ENCODE results near the gene FOXF1. TPM values are rescaled to one million over a fixed set of nuclear protein-coding genes. Genes with fewer than 3 reads are reported as not detected.

Gene FOXF1
- total and polyA plus RNA-seq, 2 of the 13 experiments (the other 11 are each of a cell fraction or from before 2014, with no cell fraction given): not detected

GRCh38 chr16:86521236-86522197 is 11.2 kb downstream of the FOXF1 start:
- CTCF ChIA-PET (ENCODE audit: low intra/inter-chr PET ratio, low total read pairs): interaction anchor here (1.8 kb wide), 1 partner anchor 181 kb away, joined by 20 read pairs; no protein-coding TSS in a partner anchor
- in situ Hi-C loops (cut with HindIII; ENCODE audit: extremely low pct_ligation_motif_present, low pct_unique_long_range_greater_than_20kb): loop anchor here (25.0 kb wide), 1 partner anchor 709 kb away; no protein-coding TSS in a partner anchor

More at GRCh38 chr16:86521236-86522197, 11.2 kb downstream of the FOXF1 start:
- intact Hi-C loops (cut with micrococcal nuclease; ENCODE audit: unreplicated experiment): no loop called here
- no peak overlapping the region for H3K4me3 ChIP-seq (replicated peaks in 1 of 3; ENCODE audit: insufficient read depth in 1 of 3, low read depth in 2 of 3, low read length in 3 of 3)
- POLR2A ChIA-PET: no interaction called here
- no TSS peak for BruUV-seq (replicated peaks)
- TF ChIP-seq FUBP1 (CRISPR knock-in tag; IDR thresholded peaks at IDR 0.05; ENCODE audit: borderline replicate concordance): no peak
- TF ChIP-seq ATF4 (CRISPR knock-in tag; IDR thresholded peaks at IDR 0.05): no peak
- TF ChIP-seq ZNF547 (CRISPR knock-in tag; IDR thresholded peaks at IDR 0.05): no peak
- no peak for TF ChIP-seq ZNF513 (CRISPR knock-in tag; conservative IDR thresholded peaks at IDR 0.05)
- TF ChIP-seq POGZ (CRISPR knock-in tag; IDR thresholded peaks at IDR 0.05): no peak
- TF ChIP-seq TGIF2 (CRISPR knock-in tag; IDR thresholded peaks at IDR 0.05): no peak
- TF ChIP-seq, protein P1, sequence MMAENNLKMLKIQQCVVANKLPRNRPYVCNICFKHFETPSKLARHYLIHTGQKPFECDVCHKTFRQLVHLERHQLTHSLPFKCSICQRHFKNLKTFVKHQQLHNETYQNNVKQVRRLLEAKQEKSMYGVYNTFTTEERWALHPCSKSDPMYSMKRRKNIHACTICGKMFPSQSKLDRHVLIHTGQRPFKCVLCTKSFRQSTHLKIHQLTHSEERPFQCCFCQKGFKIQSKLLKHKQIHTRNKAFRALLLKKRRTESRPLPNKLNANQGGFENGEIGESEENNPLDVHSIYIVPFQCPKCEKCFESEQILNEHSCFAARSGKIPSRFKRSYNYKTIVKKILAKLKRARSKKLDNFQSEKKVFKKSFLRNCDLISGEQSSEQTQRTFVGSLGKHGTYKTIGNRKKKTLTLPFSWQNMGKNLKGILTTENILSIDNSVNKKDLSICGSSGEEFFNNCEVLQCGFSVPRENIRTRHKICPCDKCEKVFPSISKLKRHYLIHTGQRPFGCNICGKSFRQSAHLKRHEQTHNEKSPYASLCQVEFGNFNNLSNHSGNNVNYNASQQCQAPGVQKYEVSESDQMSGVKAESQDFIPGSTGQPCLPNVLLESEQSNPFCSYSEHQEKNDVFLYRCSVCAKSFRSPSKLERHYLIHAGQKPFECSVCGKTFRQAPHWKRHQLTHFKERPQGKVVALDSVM (CRISPR knock-in tag; IDR thresholded peaks at IDR 0.05): no peak
- no peak for TF ChIP-seq ZNF674 (CRISPR knock-in tag; IDR thresholded peaks at IDR 0.05; ENCODE audit: low read depth)
- TF ChIP-seq DPF2 (CRISPR knock-in tag; IDR thresholded peaks at IDR 0.05; ENCODE audit: borderline replicate concordance, low read depth): no peak
- TF ChIP-seq, protein P2, sequence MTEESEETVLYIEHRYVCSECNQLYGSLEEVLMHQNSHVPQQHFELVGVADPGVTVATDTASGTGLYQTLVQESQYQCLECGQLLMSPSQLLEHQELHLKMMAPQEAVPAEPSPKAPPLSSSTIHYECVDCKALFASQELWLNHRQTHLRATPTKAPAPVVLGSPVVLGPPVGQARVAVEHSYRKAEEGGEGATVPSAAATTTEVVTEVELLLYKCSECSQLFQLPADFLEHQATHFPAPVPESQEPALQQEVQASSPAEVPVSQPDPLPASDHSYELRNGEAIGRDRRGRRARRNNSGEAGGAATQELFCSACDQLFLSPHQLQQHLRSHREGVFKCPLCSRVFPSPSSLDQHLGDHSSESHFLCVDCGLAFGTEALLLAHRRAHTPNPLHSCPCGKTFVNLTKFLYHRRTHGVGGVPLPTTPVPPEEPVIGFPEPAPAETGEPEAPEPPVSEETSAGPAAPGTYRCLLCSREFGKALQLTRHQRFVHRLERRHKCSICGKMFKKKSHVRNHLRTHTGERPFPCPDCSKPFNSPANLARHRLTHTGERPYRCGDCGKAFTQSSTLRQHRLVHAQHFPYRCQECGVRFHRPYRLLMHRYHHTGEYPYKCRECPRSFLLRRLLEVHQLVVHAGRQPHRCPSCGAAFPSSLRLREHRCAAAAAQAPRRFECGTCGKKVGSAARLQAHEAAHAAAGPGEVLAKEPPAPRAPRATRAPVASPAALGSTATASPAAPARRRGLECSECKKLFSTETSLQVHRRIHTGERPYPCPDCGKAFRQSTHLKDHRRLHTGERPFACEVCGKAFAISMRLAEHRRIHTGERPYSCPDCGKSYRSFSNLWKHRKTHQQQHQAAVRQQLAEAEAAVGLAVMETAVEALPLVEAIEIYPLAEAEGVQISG (CRISPR knock-in tag; IDR thresholded peaks at IDR 0.05): no peak
- TF ChIP-seq CREBL2 (CRISPR knock-in tag; IDR thresholded peaks at IDR 0.05; ENCODE audit: borderline replicate concordance): no peak
- TF ChIP-seq AGO2 (optimal IDR thresholded peaks at IDR 0.05; ENCODE audit: low read depth, low read length): no peak
- DNase-seq (ENCODE audit: low spot score) (no peak), ATAC-seq (peak; percentile 38), FAIRE-seq (no peak)
- no peaks in the 10 kb centered on the region for H3K9me3 ChIP-seq (ENCODE audit: low read length)
- no peak overlapping the region for H3K9ac ChIP-seq (ENCODE audit: insufficient read depth, low read depth, low read length)
- H3K4me1 ChIP-seq (ENCODE audit: insufficient read depth, low read length): peaks cover 9% of the 10 kb centered on the region
- no peaks in the 10 kb centered on the region for H3K79me2 ChIP-seq (ENCODE audit: insufficient read depth, low read length)
- H3K36me3 ChIP-seq (replicated peaks in 1 of 2; ENCODE audit: control insufficient read depth in 1 of 2, insufficient read depth in 2 of 2, low read length in 2 of 2): no peaks in the 10 kb centered on the region
- H3K27ac ChIP-seq (ENCODE audit: extremely low read length, insufficient read depth, low read length): no peak overlapping the region
- H4K20me1 ChIP-seq (ENCODE audit: insufficient read depth, low read length): no peaks in the 10 kb centered on the region; the same call in 1 of the 2 replicates
- no peak overlapping the region for H2AFZ ChIP-seq (ENCODE audit: low read length)
- no peak overlapping the region for H3K4me2 ChIP-seq (ENCODE audit: low read depth, low read length)
- WGBS (ENCODE audit: low lambda C conversion rate): 34% methylated on average over 30 of the region's 35 CpGs
- H3K27me3 ChIP-seq (ENCODE audit: control insufficient read depth in 1 of 2, insufficient read depth in 2 of 2, low read length in 2 of 2): peaks cover 12 to 70% of the 10 kb centered on the region in 2 experiments

Measured in HepG2 (cell line).